ENCODE data around the gene ANKRD44. TPM values are rescaled to one million over a fixed set of nuclear protein-coding genes. Genes with fewer than 3 reads are reported as not detected.

ANKRD44 gene
- total RNA-seq, 1 donor from 2014 or later: 14.2 TPM

- no peak for DNase-seq (ENCODE audit: extremely low spot score, unreplicated experiment)
- Mint-ChIP-seq H3K27me3 (no peaks in the 10 kb centered on the region), H3K36me3 (no peaks in the 10 kb centered on the region), H3K4me1 (ENCODE audit: unreplicated experiment) (peaks cover 11% of the 10 kb centered on the region), H3K9me3 (no peaks in the 10 kb centered on the region), H3K27ac (no peak overlapping the region), H3K4me3 (no peak overlapping the region)
- TF ChIP-seq CTCF (conservative IDR thresholded peaks at IDR 0.05): no peak
Measured at GRCh38 chr2:196957881-196958525, 352.6 kb downstream of the ANKRD44 start.

GRCh38 chr2:196957442-196957841, 353.1 kb downstream of the ANKRD44 start:
- no peak for TF ChIP-seq CTCF (conservative IDR thresholded peaks at IDR 0.05)
- Mint-ChIP-seq H3K36me3 (no peaks in the 10 kb centered on the region), H3K27me3 (no peaks in the 10 kb centered on the region), H3K9me3 (no peaks in the 10 kb centered on the region), H3K27ac (no peak overlapping the region), H3K4me3 (no peak overlapping the region), H3K4me1 (ENCODE audit: unreplicated experiment) (peaks cover 11% of the 10 kb centered on the region)
- DNase-seq (ENCODE audit: extremely low spot score, unreplicated experiment): no peak

- Mint-ChIP-seq H3K27me3 (no peaks in the 10 kb centered on the region), H3K27ac (no peak overlapping the region), H3K4me1 (ENCODE audit: unreplicated experiment) (peaks cover 11% of the 10 kb centered on the region)
Measured at GRCh38 chr2:196956069-196956468, 354.5 kb downstream of the ANKRD44 start.

GRCh38 chr2:196955036-196955435, 355.5 kb downstream of the ANKRD44 start:
- Mint-ChIP-seq H3K4me3 (no peak overlapping the region), H3K27ac (no peak overlapping the region), H3K9me3 (no peaks in the 10 kb centered on the region), H3K27me3 (no peaks in the 10 kb centered on the region), H3K36me3 (no peaks in the 10 kb centered on the region), H3K4me1 (ENCODE audit: unreplicated experiment) (peaks cover 11% of the 10 kb centered on the region)
- TF ChIP-seq CTCF (conservative IDR thresholded peaks at IDR 0.05): no peak
- no peak for DNase-seq (ENCODE audit: extremely low spot score, unreplicated experiment)

More at GRCh38 chr2:196956069-196956468, 354.5 kb downstream of the ANKRD44 start:
- Mint-ChIP-seq H3K36me3 (no peaks in the 10 kb centered on the region), H3K9me3 (no peaks in the 10 kb centered on the region), H3K4me3 (no peak overlapping the region)
- TF ChIP-seq CTCF (conservative IDR thresholded peaks at IDR 0.05): no peak
- DNase-seq (ENCODE audit: extremely low spot score, unreplicated experiment): no peak

- Mint-ChIP-seq H3K4me1 (ENCODE audit: unreplicated experiment) (peaks cover 11% of the 10 kb centered on the region), H3K4me3 (no peak overlapping the region), H3K27me3 (no peaks in the 10 kb centered on the region), H3K36me3 (no peaks in the 10 kb centered on the region), H3K9me3 (no peaks in the 10 kb centered on the region), H3K27ac (no peak overlapping the region)
- no peak for TF ChIP-seq CTCF (conservative IDR thresholded peaks at IDR 0.05)
- DNase-seq (ENCODE audit: extremely low spot score, unreplicated experiment): no peak
Measured at GRCh38 chr2:196954001-196954400, 356.6 kb downstream of the ANKRD44 start.
